OCI-LY1 (cell line): ENCODE measurements around the gene CD302.

ENCODE experiments used
- CTCF ChIP-seq: fragments of 200-600 bp; sonication (generic), shearing (Covaris generic); IDR thresholded peaks from 2 replicates; pipeline ENCODE4 v1.5.1; 2017; ENCODE audit warnings: mild to moderate bottlenecking, antibody characterized with exemption, low read length, moderate library complexity, mixed read lengths
- EZH2 ChIP-seq: fragments of 200-600 bp; sonication (generic), shearing (Covaris generic); IDR thresholded peaks from 2 replicates; pipeline ENCODE4 v1.8.0; 2017; ENCODE audit warnings: borderline replicate concordance, mixed run types, mild to moderate bottlenecking, antibody characterized with exemption, low read length, moderate library complexity, mixed read lengths

- TF ChIP-seq CTCF = no peak
- no peak for TF ChIP-seq EZH2
Observed at GRCh38 chr2:159786938-159787337, 11.1 kb downstream of the CD302 start.
